Tibial nerve (tissue), 4 donors: Measurements from ENCODE around the gene PRPF6. TPM values are rescaled to one million over a fixed set of nuclear protein-coding genes. Genes with fewer than 3 reads are reported as not detected.

Experiments
- DNase-seq, 2 donors: peaks; one replicate each; pipeline ENCODE4 v3.0.0-alpha.2; 2019; ENCODE audit warnings: low spot score in 2 of 2
- H3K27ac ChIP-seq, 4 donors: fragments of 200-600 bp; sonication (generic) in 3 of 4; one replicate each; pipeline ENCODE4 v1.5.1; 2017 to 2019; ENCODE audit warnings: mild to moderate bottlenecking in 1 of 4
- H3K27me3 ChIP-seq, 2 donors: fragments of 200-600 bp; sonication (generic) in 1 of 2; one replicate each; pipeline versions ENCODE4 v1.5.1 to v1.6.0; 2017 to 2019
- H3K36me3 ChIP-seq, 3 donors: fragments of 200-600 bp; sonication (generic); one replicate each; pipeline ENCODE4 v1.5.1; 2018 to 2019
- H3K4me1 ChIP-seq, 4 donors: fragments of 200-600 bp; sonication (generic) in 3 of 4; one replicate each; pipeline ENCODE4 v1.5.1; 2017 to 2019
- H3K4me3 ChIP-seq, 4 donors: fragments of 200-600 bp; sonication (generic) in 3 of 4; one replicate each; pipeline ENCODE4 v1.5.1; 2017 to 2019; ENCODE audit warnings: mild to moderate bottlenecking in 1 of 4, moderate library complexity in 1 of 4
- H3K9me3 ChIP-seq, 4 donors: fragments of 200-600 bp; sonication (generic) in 3 of 4; one replicate each; pipeline ENCODE4 v1.5.1; 2017 to 2019
- EP300 ChIP-seq, 2 donors: sonication (generic); formaldehyde crosslinking; IDR thresholded peaks; one replicate each; pipeline ENCODE4 v1.6.1; 2017; ENCODE audit warnings: antibody characterized with exemption in 2 of 2, mild to moderate bottlenecking in 1 of 2
- POLR2A ChIP-seq, 2 donors: fragments of 450-650 bp; IDR thresholded peaks; one replicate each; pipeline ENCODE4 v1.6.1; 2017; ENCODE audit warnings: antibody characterized with exemption in 2 of 2, mild to moderate bottlenecking in 2 of 2, moderate library complexity in 2 of 2
- WGBS, 2 donors: methylation state at CpG; one replicate each; pipeline ENCODE4 v1.1.5; 2018; 5-methylcytosine and 5-hydroxymethylcytosine counted together
- total RNA-seq, 4 donors: library from RNA; depleted of rRNA; stranded (reverse); fragments of >200 nt; gene quantifications; one replicate each; pipeline ENCODE4 v1.1.0, GENCODE V29; 2016
- TF ChIP-seq, protein P1 (sequence below), 5 experiments: fragments of 200-600 bp in 3 of 5; fragments of 450-650 bp in 2 of 5; sonication (generic) in 3 of 5; IDR thresholded peaks; one replicate each; pipeline ENCODE4 v1.5.1; 2016 to 2019; ENCODE audit warnings: antibody characterized with exemption in 5 of 5, mild to moderate bottlenecking in 3 of 5, moderate library complexity in 2 of 5

The PRPF6 gene
- total RNA-seq, 4 donors from 2014 or later, result 70.5 to 77.0 (median 73.8) TPM

DNA sequence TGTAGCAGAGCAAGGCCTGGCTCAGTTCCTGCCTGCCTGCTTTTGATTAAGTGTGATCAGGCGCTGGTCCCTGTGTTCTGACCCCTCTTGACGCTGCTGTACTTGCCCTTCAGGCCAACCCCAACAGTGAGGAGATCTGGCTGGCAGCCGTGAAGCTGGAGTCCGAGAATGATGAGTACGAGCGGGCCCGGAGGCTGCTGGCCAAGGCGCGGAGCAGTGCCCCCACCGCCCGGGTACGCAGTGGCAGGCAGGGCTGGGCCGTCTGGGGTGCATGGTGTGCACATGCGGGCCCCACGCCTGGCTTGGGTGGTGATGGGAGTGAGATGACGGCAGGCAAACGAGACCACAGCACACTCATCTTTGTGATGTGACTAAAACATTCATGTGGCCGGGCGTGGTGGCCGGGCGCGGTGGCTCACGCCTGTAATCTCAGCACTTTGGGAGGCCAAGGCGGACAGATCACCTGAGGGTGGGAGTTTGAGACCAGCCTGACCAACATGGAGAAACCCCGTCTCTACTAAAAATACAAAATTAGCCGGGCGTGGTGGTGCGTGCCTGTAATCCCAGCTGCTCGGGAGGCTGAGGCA, 45.0 kb downstream of the PRPF6 start:
- H3K4me3 ChIP-seq, result no peak overlapping the region
- H3K9me3 ChIP-seq, result no peaks in the 10 kb centered on the region
- 90 to 94% methylated on average over 29 of the region's 29 CpGs for WGBS, 2 donors
- TF ChIP-seq EP300 (IDR thresholded peaks at IDR 0.05), result no peak
- TF ChIP-seq POLR2A (IDR thresholded peaks at IDR 0.05), result no peak
- TF ChIP-seq, protein P1, sequence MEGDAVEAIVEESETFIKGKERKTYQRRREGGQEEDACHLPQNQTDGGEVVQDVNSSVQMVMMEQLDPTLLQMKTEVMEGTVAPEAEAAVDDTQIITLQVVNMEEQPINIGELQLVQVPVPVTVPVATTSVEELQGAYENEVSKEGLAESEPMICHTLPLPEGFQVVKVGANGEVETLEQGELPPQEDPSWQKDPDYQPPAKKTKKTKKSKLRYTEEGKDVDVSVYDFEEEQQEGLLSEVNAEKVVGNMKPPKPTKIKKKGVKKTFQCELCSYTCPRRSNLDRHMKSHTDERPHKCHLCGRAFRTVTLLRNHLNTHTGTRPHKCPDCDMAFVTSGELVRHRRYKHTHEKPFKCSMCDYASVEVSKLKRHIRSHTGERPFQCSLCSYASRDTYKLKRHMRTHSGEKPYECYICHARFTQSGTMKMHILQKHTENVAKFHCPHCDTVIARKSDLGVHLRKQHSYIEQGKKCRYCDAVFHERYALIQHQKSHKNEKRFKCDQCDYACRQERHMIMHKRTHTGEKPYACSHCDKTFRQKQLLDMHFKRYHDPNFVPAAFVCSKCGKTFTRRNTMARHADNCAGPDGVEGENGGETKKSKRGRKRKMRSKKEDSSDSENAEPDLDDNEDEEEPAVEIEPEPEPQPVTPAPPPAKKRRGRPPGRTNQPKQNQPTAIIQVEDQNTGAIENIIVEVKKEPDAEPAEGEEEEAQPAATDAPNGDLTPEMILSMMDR (IDR thresholded peaks at IDR 0.05), result no peak
- DNase-seq, result no peak
- no peak overlapping the region for H3K27ac ChIP-seq
- no peaks in the 10 kb centered on the region for H3K4me1 ChIP-seq
- peaks cover 3 to 100% (median 76%) of the 10 kb centered on the region in 3 donors for H3K36me3 ChIP-seq
- H3K27me3 ChIP-seq, result no peaks in the 10 kb centered on the region

DNA sequence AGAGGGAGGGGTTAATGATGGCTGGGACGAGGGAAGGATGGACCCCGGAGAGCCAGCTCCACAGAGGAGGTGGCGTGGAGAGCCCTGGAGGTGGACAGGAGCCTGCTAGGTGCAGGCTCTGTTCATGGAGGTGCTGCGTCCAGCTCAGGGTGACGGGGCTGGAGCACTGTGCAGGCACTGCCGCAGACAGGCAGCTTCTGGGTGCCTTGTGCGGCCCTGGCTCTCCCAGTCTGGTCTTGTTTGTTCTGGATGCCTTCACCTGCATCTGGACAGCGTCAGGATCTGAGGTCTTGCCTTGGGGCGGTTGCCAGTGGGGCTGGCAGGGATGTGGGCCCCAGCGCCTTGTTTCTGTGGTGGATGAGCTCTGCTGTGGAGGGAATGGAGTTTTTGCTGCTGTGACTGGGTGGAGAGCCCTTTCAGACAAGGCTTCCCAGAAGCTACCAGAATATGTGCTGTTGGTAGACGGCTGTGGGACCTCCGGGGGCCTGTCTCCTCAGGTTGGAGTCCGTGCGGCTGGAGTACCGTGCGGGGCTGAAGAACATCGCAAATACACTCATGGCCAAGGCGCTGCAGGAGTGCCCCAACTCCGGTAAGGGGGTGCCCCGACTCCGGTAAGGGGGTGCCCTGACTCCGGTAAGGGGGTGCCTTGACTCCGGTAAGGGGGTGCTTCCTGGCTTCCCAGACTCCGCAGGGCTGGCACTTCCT, 47.2 kb downstream of the PRPF6 start:
- peaks cover 3 to 100% (median 70%) of the 10 kb centered on the region in 3 donors for H3K36me3 ChIP-seq
- TF ChIP-seq, protein P1 (IDR thresholded peaks at IDR 0.05), result no peak
- TF ChIP-seq POLR2A (IDR thresholded peaks at IDR 0.05) (no peak), EP300 (IDR thresholded peaks at IDR 0.05) (no peak)

DNA sequence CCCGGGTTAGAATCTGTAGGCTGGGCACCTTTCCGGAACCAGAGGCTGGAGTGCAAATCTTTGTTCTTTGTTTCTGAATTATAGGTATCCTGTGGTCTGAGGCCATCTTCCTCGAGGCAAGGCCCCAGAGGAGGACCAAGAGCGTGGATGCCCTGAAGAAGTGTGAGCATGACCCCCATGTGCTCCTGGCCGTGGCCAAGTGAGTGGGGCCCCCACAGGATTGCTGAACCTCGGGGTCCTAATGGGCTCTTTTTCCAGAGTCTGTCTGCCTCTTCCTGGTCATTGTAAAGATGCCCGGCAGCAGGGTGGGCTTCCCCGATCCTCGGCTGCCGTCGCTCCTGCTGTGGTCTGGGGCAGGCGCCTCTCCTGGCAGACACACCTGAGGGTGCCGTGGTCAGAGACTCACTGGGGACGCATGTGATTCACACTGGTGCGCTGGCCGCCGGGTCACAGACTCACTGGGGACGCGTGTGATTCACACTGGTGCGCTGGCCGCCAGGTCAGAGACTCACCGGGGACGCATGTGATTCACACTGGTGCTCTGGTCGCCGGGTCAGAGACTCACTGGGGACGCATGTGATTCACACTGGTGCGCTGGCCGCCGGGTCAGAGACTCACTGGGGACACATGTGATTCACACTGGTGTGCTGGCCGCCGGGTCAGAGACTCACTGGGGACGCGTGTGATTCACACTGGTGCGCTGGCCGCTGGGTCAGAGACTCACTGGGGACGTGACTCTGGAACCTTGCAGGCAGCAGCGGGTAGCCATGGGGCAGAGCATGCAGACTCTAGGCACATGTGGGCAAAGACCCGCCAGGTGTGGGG, 48.6 kb downstream of the PRPF6 start:
- TF ChIP-seq EP300 (IDR thresholded peaks at IDR 0.05) (no peak), POLR2A (IDR thresholded peaks at IDR 0.05) (no peak)
- TF ChIP-seq, protein P1 (IDR thresholded peaks at IDR 0.05), result no peak
- Histone ChIP-seq H3K27me3 (no peaks in the 10 kb centered on the region), H3K4me3 (no peak overlapping the region), H3K36me3 (peaks cover 3 to 100% (median 61%) of the 10 kb centered on the region in 3 donors), H3K9me3 (no peaks in the 10 kb centered on the region), H3K27ac (no peak overlapping the region), H3K4me1 (no peaks in the 10 kb centered on the region)
- no peak for DNase-seq
- WGBS, 2 donors, result 92 to 95% methylated on average over 30 to 37 of the region's 38 CpGs

More for the DNA sequence above, 47.2 kb downstream of the PRPF6 start:
- 86 to 91% methylated on average over 21 to 23 of the region's 24 CpGs for WGBS, 2 donors
- no peaks in the 10 kb centered on the region for H3K9me3 ChIP-seq
- no peak overlapping the region for H3K27ac ChIP-seq
- DNase-seq, result no peak
- no peaks in the 10 kb centered on the region for H3K27me3 ChIP-seq
- H3K4me3 ChIP-seq, result no peak overlapping the region
- H3K4me1 ChIP-seq, result no peaks in the 10 kb centered on the region

DNA sequence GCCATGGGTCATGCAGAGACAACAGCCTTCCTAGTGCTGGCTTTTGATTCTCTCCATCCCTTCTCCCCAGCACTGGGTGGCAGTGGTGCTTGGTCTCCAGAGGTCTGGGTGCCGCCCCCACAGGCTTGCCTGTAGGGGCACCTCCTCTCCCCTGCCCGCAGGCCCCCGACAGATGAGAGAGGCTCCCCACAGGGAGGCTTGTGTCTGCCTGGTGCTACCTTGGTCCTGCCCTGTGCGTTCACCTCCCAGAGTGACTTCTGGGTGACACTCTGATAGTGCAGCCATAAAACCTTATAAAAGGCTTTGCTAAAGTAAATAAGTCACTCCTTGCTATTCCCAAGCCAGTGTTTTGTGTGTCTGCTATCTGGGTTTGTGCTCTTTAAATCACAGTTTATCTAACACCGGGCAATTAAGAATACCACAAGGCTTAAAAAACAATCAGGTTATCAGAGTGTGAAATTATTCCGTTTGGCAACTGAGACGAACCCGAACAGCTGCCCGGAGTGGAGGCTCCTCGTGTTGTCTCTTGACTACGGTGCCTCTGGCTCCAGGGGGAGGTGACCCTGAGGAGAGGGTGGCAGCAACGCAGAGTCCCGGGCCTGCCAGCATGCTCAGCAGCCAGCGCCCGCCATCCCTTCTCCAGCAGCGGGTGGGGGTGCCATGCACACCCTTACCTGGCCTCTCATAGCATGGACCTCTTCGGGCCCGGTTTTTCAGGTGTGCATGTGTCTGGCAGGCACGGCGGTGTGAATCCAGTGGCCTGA, 49.6 kb downstream of the PRPF6 start:
- H3K9me3 ChIP-seq, result no peaks in the 10 kb centered on the region
- DNase-seq, result no peak
- H3K4me3 ChIP-seq, result no peak overlapping the region
- WGBS, 2 donors, result 85 to 86% methylated on average over 13 to 20 of the region's 20 CpGs
- H3K36me3 ChIP-seq, result peaks cover 3 to 100% (median 51%) of the 10 kb centered on the region in 3 donors
- no peak overlapping the region for H3K27ac ChIP-seq
- no peaks in the 10 kb centered on the region for H3K4me1 ChIP-seq
- H3K27me3 ChIP-seq, result no peaks in the 10 kb centered on the region
- TF ChIP-seq EP300 (IDR thresholded peaks at IDR 0.05), result no peak

DNA sequence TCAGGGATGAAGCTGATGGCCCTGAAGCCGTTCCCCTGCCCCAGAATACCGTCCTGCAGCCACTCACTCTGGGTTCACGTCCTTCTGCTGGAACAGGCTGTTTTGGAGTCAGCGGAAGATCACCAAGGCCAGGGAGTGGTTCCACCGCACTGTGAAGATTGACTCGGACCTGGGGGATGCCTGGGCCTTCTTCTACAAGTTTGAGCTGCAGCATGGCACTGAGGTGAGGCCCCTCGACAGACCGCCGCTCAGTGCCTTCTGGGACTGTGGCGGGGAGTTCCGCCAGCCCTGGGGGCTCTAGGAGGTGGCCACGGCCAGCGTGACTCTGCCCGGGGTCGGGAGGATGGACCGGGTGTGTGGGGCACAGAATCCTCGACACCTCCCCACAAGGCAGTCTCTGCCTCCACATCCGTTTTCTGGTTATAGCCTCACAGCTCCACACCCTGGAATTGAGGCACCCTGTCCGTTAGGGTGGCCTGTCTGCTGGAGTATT, 50.9 kb downstream of the PRPF6 start:
- DNase-seq, result no peak
- Histone ChIP-seq H3K36me3 (peaks cover 3 to 96% (median 38%) of the 10 kb centered on the region in 3 donors), H3K4me3 (no peak overlapping the region), H3K27ac (no peak overlapping the region), H3K27me3 (peaks cover 0 to 2% of the 10 kb centered on the region in 2 donors), H3K4me1 (no peaks in the 10 kb centered on the region), H3K9me3 (no peaks in the 10 kb centered on the region)
- WGBS, 2 donors, result 88 to 90% methylated on average over 15 to 16 of the region's 19 CpGs
- TF ChIP-seq EP300 (IDR thresholded peaks at IDR 0.05) (no peak), POLR2A (IDR thresholded peaks at IDR 0.05) (no peak)
- TF ChIP-seq, protein P1 (IDR thresholded peaks at IDR 0.05), result no peak
